Measurements from ENCODE around the gene C1GALT1. TPM values are rescaled to one million over a fixed set of nuclear protein-coding genes. Genes with fewer than 3 reads are reported as not detected.

C1GALT1 gene
- total and polyA plus RNA-seq, 2 donors (not counting 1 experiment from before 2014, with no cell fraction given), result 12.4 to 66.8 TPM

DNA sequence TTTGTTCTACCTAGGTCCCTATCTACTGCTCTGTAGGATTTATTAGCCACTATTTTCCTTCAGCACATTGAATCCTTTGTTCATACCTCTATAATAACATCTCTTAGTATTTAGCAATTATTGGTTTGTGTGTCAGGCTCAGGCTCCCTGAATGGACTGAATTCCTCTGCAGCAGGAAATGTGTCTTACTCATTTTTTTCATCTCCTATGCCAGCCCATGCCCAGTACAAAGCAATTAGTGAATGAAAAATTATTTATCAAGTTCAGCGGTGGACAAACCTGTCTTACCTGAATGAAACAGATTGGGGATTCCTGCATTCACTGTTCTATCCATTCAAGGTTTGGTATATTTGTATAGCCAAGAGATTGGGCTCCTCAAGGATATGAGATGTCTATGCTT lies 53.7 kb downstream of the C1GALT1 start:
- POLR2A ChIA-PET, result no interaction called here
- DNase-seq, result no peak

More for the DNA sequence above, 53.7 kb downstream of the C1GALT1 start:
- no peak for ATAC-seq (ENCODE audit: low read depth)
- Histone ChIP-seq H3K9ac (ENCODE audit: low read length) (no peak overlapping the region), H3K4me2 (replicated peaks; ENCODE audit: low read depth, low read length, poor library complexity, severe bottlenecking) (no peak overlapping the region), H3K4me3 (ENCODE audit: control extremely low read depth in 1 of 5, extremely low read depth in 1 of 5, insufficient read depth in 1 of 5, low read depth in 2 of 5, low read length in 4 of 5) (no peak overlapping the region), H3K9me3 (ENCODE audit: control extremely low read depth in 1 of 3, control insufficient read depth in 2 of 3, insufficient read depth in 1 of 3, low read length in 2 of 3) (peaks cover 0 to 7% (median 3%) of the 10 kb centered on the region in 3 donors), H2AFZ (ENCODE audit: insufficient read depth, low read depth, low read length, poor library complexity, severe bottlenecking) (no peak overlapping the region), H3K79me2 (ENCODE audit: control insufficient read depth, insufficient read depth, low read length) (peaks cover 38% of the 10 kb centered on the region), H3K27ac (ENCODE audit: low read length in 2 of 2) (no peak overlapping the region), H3K4me1 (ENCODE audit: control insufficient read depth in 2 of 2, insufficient read depth in 2 of 2, low read length in 2 of 2) (no peaks in the 10 kb centered on the region), H4K20me1 (ENCODE audit: control insufficient read depth, insufficient read depth, low read length, poor library complexity, severe bottlenecking) (no peaks in the 10 kb centered on the region), H3K36me3 (replicated peaks in 1 of 2; ENCODE audit: control extremely low read depth in 1 of 2, control insufficient read depth in 1 of 2, extremely low read depth in 1 of 2, insufficient read depth in 2 of 2, low read length in 1 of 2) (peaks cover 16 to 53% of the 10 kb centered on the region in 2 experiments), H3K27me3 (replicated peaks in 1 of 4; ENCODE audit: control extremely low read depth in 1 of 4, control insufficient read depth in 3 of 4, insufficient read depth in 4 of 4, low read length in 3 of 4) (no peaks in the 10 kb centered on the region)
- no peaks in the 10 kb centered on the region for H3K9me3 Mint-ChIP-seq (ENCODE audit: insufficient read depth)
- TF ChIP-seq EZH2 (IDR thresholded peaks at IDR 0.05; ENCODE audit: borderline replicate concordance, insufficient read depth, low read depth, low read length, poor library complexity, severe bottlenecking) (no peak), CTCF (IDR thresholded peaks at IDR 0.05) (no peak)
- WGBS (ENCODE audit: insufficient coverage), result no CpG with 5 or more reads among the region's 1 CpG
- no peak overlapping the region for H3K4me3 Mint-ChIP-seq
- intact Hi-C loops (cut with micrococcal nuclease), result no loop called here
- H3K27me3 Mint-ChIP-seq, result no peaks in the 10 kb centered on the region
- peaks cover 16% of the 10 kb centered on the region for H3K4me1 Mint-ChIP-seq
- CTCF ChIA-PET, result no interaction called here
- no peak overlapping the region for H3K27ac Mint-ChIP-seq
